NCI-H345 treated with DMSO at 0.1 percent for 48 hours (cell line): ENCODE results near the gene CFAP119.

Source experiments
- DNase-seq: peaks from one replicate; lab custom pipeline; 2025; ENCODE audit not compliant: unreplicated experiment; lab: John Stamatoyannopoulos, UW

The CFAP119 gene

GRCh38 chr16:30715750-30716445, 46.0 kb downstream of the CFAP119 start:
- DNase-seq = no peak

GRCh38 chr16:30711712-30712111, 50.1 kb downstream of the CFAP119 start:
- no peak for DNase-seq

DNA sequence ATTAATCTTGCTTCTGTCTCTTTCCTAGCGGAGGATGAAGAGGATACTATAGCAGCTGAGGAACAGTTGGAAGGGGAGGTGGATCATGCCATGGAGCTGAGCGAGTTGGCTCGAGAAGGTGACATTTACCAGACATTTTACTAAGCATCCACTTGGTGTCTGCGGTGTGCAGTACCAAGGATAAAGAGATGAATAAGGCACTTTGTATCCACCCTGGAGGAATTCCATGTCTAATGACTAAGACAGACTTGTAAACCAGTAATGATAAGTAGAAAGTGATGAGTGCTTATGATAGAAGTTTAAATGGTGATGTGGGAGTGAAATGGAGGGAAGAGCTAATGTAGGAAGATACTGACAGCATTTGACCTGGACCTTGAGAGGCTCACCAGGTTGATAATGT, 50.9 kb downstream of the CFAP119 start:
- no peak for DNase-seq
